Putamen (tissue), 1 donor: ENCODE data around the gene KCNC4.

ENCODE experiments used
- DNase-seq: peaks from one replicate; pipeline ENCODE4 v3.0.0-alpha.2; 2016; ENCODE audit warnings: low spot score

Gene KCNC4

DNA sequence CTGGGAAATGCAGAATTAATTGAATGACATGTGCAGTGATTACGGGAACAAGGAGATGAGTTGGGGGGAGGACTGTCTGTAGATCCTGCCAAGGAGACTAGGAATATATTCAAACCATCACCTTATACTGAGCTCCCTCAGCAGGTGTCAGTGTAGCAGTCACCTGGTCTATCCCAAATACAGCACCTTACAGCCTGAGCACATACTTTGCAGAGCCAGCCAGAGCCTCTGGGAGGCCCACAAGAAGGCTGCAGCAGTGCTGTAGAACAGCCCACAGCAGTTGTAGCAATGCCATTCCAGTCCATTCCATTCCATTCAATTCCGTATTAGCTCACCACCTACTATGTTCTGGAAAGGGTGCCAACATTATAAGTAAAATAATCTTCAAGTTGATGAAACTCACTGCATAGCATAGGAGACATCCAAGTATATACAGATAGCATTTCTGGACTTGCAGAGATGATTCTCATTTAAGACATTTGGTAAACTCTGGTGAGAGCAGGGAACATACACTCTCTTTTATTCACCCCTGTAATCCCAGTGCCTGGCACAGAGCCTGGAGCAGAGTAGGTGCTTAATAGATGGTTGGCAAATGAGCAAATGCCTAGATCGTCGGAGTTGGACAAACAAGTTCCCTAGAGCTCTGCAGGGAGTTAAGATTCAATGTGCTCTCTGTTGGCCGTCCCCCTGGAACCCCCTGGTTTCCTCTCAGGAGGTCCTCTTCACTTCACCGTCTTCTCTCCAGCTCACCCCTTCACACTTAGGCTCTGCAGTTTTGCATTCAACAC is 44.7 kb downstream of the KCNC4 start:
- no peak for DNase-seq

DNA sequence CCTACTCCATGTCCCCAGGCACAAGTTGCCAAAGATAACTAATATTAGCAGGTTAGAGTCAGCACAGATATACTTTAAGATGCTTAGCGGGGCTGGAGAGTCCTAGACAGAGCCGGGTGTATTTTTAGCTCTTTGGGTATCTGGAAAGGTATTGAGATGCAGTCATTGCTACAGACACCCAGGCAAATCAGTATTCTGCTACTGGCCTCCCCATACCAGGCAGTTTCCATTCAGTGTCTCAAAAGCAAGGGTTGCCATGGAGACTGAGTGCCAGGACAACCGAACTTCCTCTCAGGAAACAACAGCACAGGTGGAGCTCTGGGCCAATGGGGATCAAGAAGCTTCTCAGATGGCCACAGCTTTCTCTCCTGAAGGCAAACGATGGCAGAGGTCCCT is 45.3 kb downstream of the KCNC4 start:
- no peak for DNase-seq

DNA sequence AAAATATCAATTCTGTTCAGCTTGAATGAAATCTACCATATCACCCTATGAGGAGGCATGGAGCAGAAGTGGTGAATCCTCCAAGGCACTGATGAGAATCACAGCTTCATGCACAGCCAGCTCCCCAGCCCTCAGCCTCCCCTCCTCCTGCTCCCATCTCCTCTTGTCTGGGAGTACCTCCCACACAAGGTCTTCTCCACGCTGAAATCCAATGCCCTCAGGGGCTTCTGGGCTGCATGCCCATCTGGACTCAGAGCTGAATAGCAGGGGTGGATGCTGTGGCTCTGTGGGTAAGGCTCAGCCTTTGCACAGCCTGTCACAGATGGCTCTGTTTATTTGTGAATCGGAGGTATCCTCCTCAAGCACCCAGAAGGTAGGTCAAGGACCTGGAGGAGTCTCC is 48.6 kb downstream of the KCNC4 start:
- no peak for DNase-seq

DNA sequence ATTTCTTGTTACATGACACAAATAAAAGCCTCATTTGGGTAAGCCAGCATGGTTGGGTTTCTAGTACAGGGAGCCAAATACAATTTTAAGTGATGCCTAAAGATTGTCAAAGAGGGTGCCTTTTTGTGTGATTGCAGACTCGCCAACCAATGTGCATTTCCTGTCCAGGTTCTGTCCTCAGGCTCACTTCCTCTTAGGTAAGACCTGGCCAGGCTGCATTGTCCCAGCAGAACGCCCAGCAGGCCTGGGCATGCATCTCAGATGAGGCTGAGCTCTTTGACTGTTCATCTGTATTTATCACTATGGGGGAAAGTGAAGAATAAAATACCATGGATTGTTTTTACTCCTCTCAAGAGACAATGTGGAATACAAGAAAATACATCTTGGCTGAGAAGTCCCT is 49.7 kb downstream of the KCNC4 start:
- no peak for DNase-seq
